SK-N-SH treated with all-trans-retinoic acid at 6 μM for 48 hours (cell line): Measurements from ENCODE around the gene SMIM9.

Source experiments
- PATZ1 ChIP-seq: fragments of 250-450 bp; sonication (Bioruptor Pico); IDR thresholded peaks from 2 replicates; pipeline ENCODE4 v1.8.0; 2020; ENCODE audit warnings: mild to moderate bottlenecking, moderate library complexity, borderline replicate concordance
- ZC3H10 ChIP-seq: fragments of 250-450 bp; sonication (Bioruptor Pico); IDR thresholded peaks from 2 replicates; pipeline ENCODE4 v1.5.1; 2021; ENCODE audit warnings: mild to moderate bottlenecking, moderate library complexity

- TF ChIP-seq PATZ1 (no peak), ZC3H10 (no peak)
These were observed 652 bp downstream of the SMIM9 start for GRCh38 chrX:154833746-154834274.
